DOHH2 (cell line): Measurements from ENCODE around the gene SHLD1.
"Not testable (repeated sequence)": the region's sequence is repeated elsewhere in the genome, so short reads cannot be mapped to it uniquely, and the experiment has no call there.

ENCODE experiments used
- H3F3A ChIP-seq: fragments of 200-600 bp; sonication (generic), shearing (Covaris generic); 2 replicates; pipeline ENCODE4 v1.6.0; 2016; ENCODE audit warnings: antibody characterized with exemption, mild to moderate bottlenecking; ENCODE audit not compliant: control insufficient read depth, insufficient read depth
- H3K27ac ChIP-seq: fragments of 200-600 bp; sonication (generic); 2 replicates; pipeline ENCODE4 v1.5.1; 2014; ENCODE audit warnings: low read depth, mild to moderate bottlenecking, low read length, moderate library complexity
- H3K27me3 ChIP-seq: fragments of 200-600 bp; sonication (generic); 2 replicates; pipeline ENCODE4 v1.6.1; 2014; ENCODE audit warnings: mild to moderate bottlenecking, low read length, mixed read lengths; ENCODE audit not compliant: control insufficient read depth
- H3K36me3 ChIP-seq: fragments of 200-600 bp; sonication (generic); 2 replicates; pipeline ENCODE4 v1.6.1; 2014; ENCODE audit warnings: mild to moderate bottlenecking, low read length, moderate library complexity, mixed read lengths; ENCODE audit not compliant: control insufficient read depth
- H3K4me1 ChIP-seq: fragments of 200-600 bp; sonication (generic); 2 replicates; pipeline ENCODE4 v1.6.1; 2014; ENCODE audit warnings: mild to moderate bottlenecking, low read length, mixed read lengths; ENCODE audit not compliant: control insufficient read depth
- H3K4me2 ChIP-seq: fragments of 200-600 bp; sonication (generic); 2 replicates; pipeline ENCODE4 v1.6.0; 2014; ENCODE audit warnings: mild to moderate bottlenecking, low read length, moderate library complexity
- H3K4me3 ChIP-seq: fragments of 200-600 bp; sonication (generic); 2 replicates; pipeline ENCODE4 v1.5.1; 2014; ENCODE audit warnings: mild to moderate bottlenecking, low read length, mixed read lengths
- H3K79me2 ChIP-seq: fragments of 200-600 bp; sonication (generic); 2 replicates; pipeline ENCODE4 v1.6.1; 2014; ENCODE audit warnings: mild to moderate bottlenecking, low read length, mixed read lengths; ENCODE audit not compliant: control insufficient read depth
- H3K9me2 ChIP-seq: fragments of 200-600 bp; sonication (generic); replicated peaks from 2 replicates; pipeline ENCODE4 v1.6.1; 2014; ENCODE audit warnings: mild to moderate bottlenecking, low read length, mixed read lengths; ENCODE audit not compliant: control insufficient read depth
- H3K9me3 ChIP-seq: fragments of 200-600 bp; sonication (generic); 2 replicates; pipeline ENCODE4 v1.6.1; 2014; ENCODE audit warnings: antibody characterized with exemption, low read length, mixed read lengths; ENCODE audit not compliant: control insufficient read depth, insufficient read depth
- H4K20me1 ChIP-seq: fragments of 200-600 bp; sonication (generic); 2 replicates; pipeline ENCODE4 v1.6.0; 2014; ENCODE audit warnings: low read depth, mild to moderate bottlenecking, antibody characterized with exemption, low read length, moderate library complexity; ENCODE audit not compliant: control insufficient read depth, insufficient read depth
- CTCF ChIP-seq: fragments of 200-600 bp; sonication (generic); IDR thresholded peaks from one replicate; pipeline ENCODE4 v1.5.1; 2014; ENCODE audit warnings: antibody characterized with exemption, mild to moderate bottlenecking, low read depth, low read length; ENCODE audit not compliant: poor library complexity, severe bottlenecking
- EZH2phosphoT487 ChIP-seq: fragments of 200-600 bp; sonication (generic); IDR thresholded peaks from 2 replicates; pipeline ENCODE4 v1.6.1; 2017; ENCODE audit warnings: borderline replicate concordance, mild to moderate bottlenecking, antibody characterized with exemption, low read length, moderate library complexity, mixed read lengths

Gene SHLD1, protein sequence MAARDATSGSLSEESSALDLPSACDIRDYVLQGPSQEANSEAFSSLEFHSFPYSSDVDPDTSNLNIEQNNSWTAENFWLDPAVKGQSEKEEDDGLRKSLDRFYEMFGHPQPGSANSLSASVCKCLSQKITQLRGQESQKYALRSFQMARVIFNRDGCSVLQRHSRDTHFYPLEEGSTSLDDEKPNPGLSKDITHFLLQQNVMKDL

GRCh38 chr20:5749952-5750779 lies at the start of gene SHLD1:
Gene SHLD1, plus strand, starts transcription at chr20:5750401. Its CDS starts 22,465 bp downstream, at chr20:5772866.
- H3K36me3 ChIP-seq = peaks cover 6% of the 10 kb centered on the region
- peak within 1 kb of the TSS; percentile 86 for H3K4me3 ChIP-seq
- peak within 1 kb of the TSS; percentile 76 for H3K4me2 ChIP-seq
- H3F3A ChIP-seq = peaks cover 5% of the 10 kb centered on the region; the same call in 1 of the 2 replicates
- H3K27ac ChIP-seq = peak within 1 kb of the TSS; percentile 48
- no peaks in the 10 kb centered on the region for H3K9me3 ChIP-seq
- H3K9me2 ChIP-seq = no peaks in the 10 kb centered on the region
- TF ChIP-seq EZH2phosphoT487 = no peak
- no peak for TF ChIP-seq CTCF
- H3K79me2 ChIP-seq = peaks cover 43% of the 10 kb centered on the region
- no peaks in the 10 kb centered on the region for H4K20me1 ChIP-seq
- no peaks in the 10 kb centered on the region for H3K27me3 ChIP-seq
- H3K4me1 ChIP-seq = peaks cover 25% of the 10 kb centered on the region

- not testable (repeated sequence) for H3K4me1 ChIP-seq, H4K20me1 ChIP-seq, H3F3A ChIP-seq, H3K9me2 ChIP-seq, H3K9me3 ChIP-seq, H3K27ac ChIP-seq, H3K4me3 ChIP-seq, H3K79me2 ChIP-seq, H3K4me2 ChIP-seq, H3K27me3 ChIP-seq, H3K36me3 ChIP-seq
Measured at GRCh38 chr20:5702339-5702738, 47.9 kb upstream of the SHLD1 start.

DNA sequence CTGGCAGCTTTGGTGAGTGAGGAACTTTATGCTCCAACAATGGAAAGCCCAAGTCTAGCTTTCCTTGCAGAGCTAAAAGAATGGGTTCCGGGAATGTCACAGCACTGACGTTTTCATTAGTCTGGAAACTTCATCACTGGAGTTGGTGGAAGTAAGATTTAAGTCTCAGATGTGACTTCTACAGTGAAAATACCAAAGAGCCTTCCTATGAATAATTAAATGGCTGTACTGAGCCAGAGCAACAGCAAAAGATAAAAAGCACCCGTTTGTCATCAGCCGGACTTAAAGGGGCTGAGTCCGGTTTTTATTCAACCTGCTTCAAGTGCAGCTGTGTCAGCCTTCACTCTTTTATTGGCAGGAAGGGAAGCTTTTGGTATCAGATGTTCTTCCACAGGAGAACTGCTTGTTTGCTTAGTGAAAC lies 46.5 kb upstream of the SHLD1 start:
- H3K4me3 ChIP-seq = no peak overlapping the region
- H3K27ac ChIP-seq = no peak overlapping the region
- H3K9me3 ChIP-seq = no peaks in the 10 kb centered on the region
- H3F3A ChIP-seq = no peaks in the 10 kb centered on the region
- H3K4me2 ChIP-seq = no peak overlapping the region
- no peak for TF ChIP-seq CTCF
- no peak for TF ChIP-seq EZH2phosphoT487
- H3K27me3 ChIP-seq = no peaks in the 10 kb centered on the region
- H3K9me2 ChIP-seq = no peaks in the 10 kb centered on the region
- H3K79me2 ChIP-seq = no peaks in the 10 kb centered on the region
- H3K36me3 ChIP-seq = no peaks in the 10 kb centered on the region
- H3K4me1 ChIP-seq = no peaks in the 10 kb centered on the region
- H4K20me1 ChIP-seq = no peaks in the 10 kb centered on the region

GRCh38 chr20:5705827-5706226 lies 44.4 kb upstream of the SHLD1 start:
- Histone ChIP-seq H3K4me2 (no peak overlapping the region), H3K4me3 (no peak overlapping the region), H3F3A (no peaks in the 10 kb centered on the region), H3K36me3 (no peaks in the 10 kb centered on the region), H3K27me3 (no peaks in the 10 kb centered on the region), H3K79me2 (no peaks in the 10 kb centered on the region), H3K4me1 (no peaks in the 10 kb centered on the region), H4K20me1 (no peaks in the 10 kb centered on the region), H3K9me2 (no peaks in the 10 kb centered on the region), H3K9me3 (no peaks in the 10 kb centered on the region), H3K27ac (no peak overlapping the region)
- TF ChIP-seq EZH2phosphoT487 (no peak), CTCF (no peak)
